Lung microvascular endothelial cell (primary cell): ENCODE data around the gene CASP7. TPM values are rescaled to one million over a fixed set of nuclear protein-coding genes. Genes with fewer than 3 reads are reported as not detected.
"Not testable (repeated sequence)": the region's sequence is repeated elsewhere in the genome, so short reads cannot be mapped to it uniquely, and the experiment has no call there.

ENCODE experiments used
- DNase-seq, 2 donors: peaks; one replicate each; pipeline versions ENCODE4 v3.0.0 to v3.0.0-alpha.2; 2010; ENCODE audit warnings: low read depth in 2 of 2
- total RNA-seq: library from RNA; depleted of rRNA; stranded (reverse); fragments of >200 nt; gene quantifications from 2 replicates; pipeline ENCODE4 v1.2.1, GENCODE V29; 2014

CASP7 gene
- 37.7 and 52.8 TPM in 2 replicates for total RNA-seq

- peak; percentile 88 to 90 for DNase-seq
Measured at GRCh38 chr10:113679463-113680189, at the start of gene CASP7. Gene CASP7 (plus strand): TSS chr10:113679912. CDS start chr10:113697494, 17,582 bp downstream.

- no peak for DNase-seq
Measured at GRCh38 chr10:113630929-113631533, 48.7 kb upstream of the CASP7 start.

- no peak for DNase-seq
Measured at GRCh38 chr10:113631684-113632367, 47.9 kb upstream of the CASP7 start.

- DNase-seq: no peak
Measured at GRCh38 chr10:113639966-113640365, 39.7 kb upstream of the CASP7 start.

- no peak for DNase-seq
Measured at GRCh38 chr10:113641702-113642101, 38.0 kb upstream of the CASP7 start.

- DNase-seq: no peak
Measured at GRCh38 chr10:113643183-113643582, 36.5 kb upstream of the CASP7 start.

GRCh38 chr10:113644185-113645120 lies 35.3 kb upstream of the CASP7 start:
- peak in 1 of 2 donors; percentile 2 for DNase-seq

GRCh38 chr10:113646336-113647201 lies 33.1 kb upstream of the CASP7 start:
- DNase-seq: no peak

- DNase-seq: no peak
Measured at GRCh38 chr10:113647812-113648211, 31.9 kb upstream of the CASP7 start.

GRCh38 chr10:113648478-113648877 lies 31.2 kb upstream of the CASP7 start:
- DNase-seq: no peak

- no peak for DNase-seq
Measured at GRCh38 chr10:113650172-113650571, 29.5 kb upstream of the CASP7 start.

- DNase-seq: no peak
Measured at GRCh38 chr10:113651021-113651420, 28.7 kb upstream of the CASP7 start.

GRCh38 chr10:113651898-113652297 lies 27.8 kb upstream of the CASP7 start:
- DNase-seq: no peak

GRCh38 chr10:113652456-113652855 lies 27.3 kb upstream of the CASP7 start:
- not testable (repeated sequence) for DNase-seq

- DNase-seq: no peak
Measured at GRCh38 chr10:113656896-113657295, 22.8 kb upstream of the CASP7 start.

GRCh38 chr10:113657544-113657943 lies 22.2 kb upstream of the CASP7 start:
- DNase-seq: no peak

- DNase-seq: no peak
Measured at GRCh38 chr10:113661332-113661731, 18.4 kb upstream of the CASP7 start.

GRCh38 chr10:113663142-113663541 lies 16.6 kb upstream of the CASP7 start:
- DNase-seq: no peak

- no peak for DNase-seq
Measured at GRCh38 chr10:113663908-113664307, 15.8 kb upstream of the CASP7 start, which contains the start of gene NRAP. Gene NRAP (minus strand): TSS chr10:113664041. CDS start chr10:113663882, 159 bp downstream.

GRCh38 chr10:113665352-113665751 lies 14.4 kb upstream of the CASP7 start:
- no peak for DNase-seq
